ENCODE data around the gene GRAP.

The GRAP gene

DNA sequence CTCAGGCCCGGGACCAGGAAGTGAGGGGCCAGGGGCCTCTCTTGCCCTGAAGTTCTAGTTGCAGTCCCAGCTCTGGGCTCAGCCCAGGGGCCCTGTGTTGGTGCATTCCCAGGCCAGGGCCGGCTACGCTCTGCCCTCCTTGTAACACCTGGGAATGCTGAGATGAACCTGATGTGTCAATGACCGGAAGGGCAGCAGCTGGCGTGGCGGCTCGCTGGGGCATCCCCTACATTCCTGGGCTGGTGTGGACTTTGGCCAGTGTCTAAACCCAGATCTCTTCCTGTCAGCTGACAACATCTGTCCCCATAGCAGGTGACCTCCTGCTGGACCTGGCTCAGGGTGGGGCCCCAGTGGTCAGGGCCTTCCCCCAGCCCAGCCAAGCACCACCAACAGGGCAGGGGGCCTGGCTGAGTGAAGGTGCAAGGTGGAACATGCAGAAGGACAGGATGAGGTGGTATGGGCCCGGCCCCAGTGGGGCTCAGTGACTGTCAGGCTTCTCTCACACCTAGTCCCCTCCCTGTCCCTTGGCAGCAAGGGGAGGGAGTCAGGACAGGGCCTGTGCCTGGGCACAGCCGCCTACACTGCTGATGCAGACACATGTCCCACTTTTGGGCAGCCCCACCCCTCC, 58.1 kb downstream of the GRAP start:
- no peak overlapping the region for H2AFZ ChIP-seq (ENCODE audit: low read length)
- H3K4me3 ChIP-seq (ENCODE audit: low read depth, low read length, poor library complexity, severe bottlenecking): no peak overlapping the region
- no peak overlapping the region for H3K27ac ChIP-seq (ENCODE audit: low read depth, low read length, poor library complexity, severe bottlenecking)
- H4K20me1 ChIP-seq (ENCODE audit: insufficient read depth, low read length): no peaks in the 10 kb centered on the region
- no peaks in the 10 kb centered on the region for H3F3A ChIP-seq (ENCODE audit: insufficient read depth, low read length)
- no peaks in the 10 kb centered on the region for H3K27me3 ChIP-seq (ENCODE audit: insufficient read depth, low read length)
- no peaks in the 10 kb centered on the region for H3K9me2 ChIP-seq (ENCODE audit: low read depth, low read length)
- peaks cover 25% of the 10 kb centered on the region for H3K36me3 ChIP-seq (ENCODE audit: insufficient read depth, low read length)
- H3K4me1 ChIP-seq (ENCODE audit: insufficient read depth, low read length, severe bottlenecking): peaks cover 16% of the 10 kb centered on the region
- H3K9ac ChIP-seq (ENCODE audit: low read length): no peak overlapping the region
- H3K79me2 ChIP-seq (ENCODE audit: insufficient read depth, low read length): no peaks in the 10 kb centered on the region
- no peak for TF ChIP-seq EZH2 (IDR thresholded peaks at IDR 0.05; ENCODE audit: borderline replicate concordance, low read length)
- TF ChIP-seq, protein P1, sequence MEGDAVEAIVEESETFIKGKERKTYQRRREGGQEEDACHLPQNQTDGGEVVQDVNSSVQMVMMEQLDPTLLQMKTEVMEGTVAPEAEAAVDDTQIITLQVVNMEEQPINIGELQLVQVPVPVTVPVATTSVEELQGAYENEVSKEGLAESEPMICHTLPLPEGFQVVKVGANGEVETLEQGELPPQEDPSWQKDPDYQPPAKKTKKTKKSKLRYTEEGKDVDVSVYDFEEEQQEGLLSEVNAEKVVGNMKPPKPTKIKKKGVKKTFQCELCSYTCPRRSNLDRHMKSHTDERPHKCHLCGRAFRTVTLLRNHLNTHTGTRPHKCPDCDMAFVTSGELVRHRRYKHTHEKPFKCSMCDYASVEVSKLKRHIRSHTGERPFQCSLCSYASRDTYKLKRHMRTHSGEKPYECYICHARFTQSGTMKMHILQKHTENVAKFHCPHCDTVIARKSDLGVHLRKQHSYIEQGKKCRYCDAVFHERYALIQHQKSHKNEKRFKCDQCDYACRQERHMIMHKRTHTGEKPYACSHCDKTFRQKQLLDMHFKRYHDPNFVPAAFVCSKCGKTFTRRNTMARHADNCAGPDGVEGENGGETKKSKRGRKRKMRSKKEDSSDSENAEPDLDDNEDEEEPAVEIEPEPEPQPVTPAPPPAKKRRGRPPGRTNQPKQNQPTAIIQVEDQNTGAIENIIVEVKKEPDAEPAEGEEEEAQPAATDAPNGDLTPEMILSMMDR (IDR thresholded peaks at IDR 0.05; ENCODE audit: low read length): no peak
- H3K4me2 ChIP-seq (ENCODE audit: low read length): no peak overlapping the region
- H3K9me3 ChIP-seq (ENCODE audit: low read length): no peaks in the 10 kb centered on the region

DNA sequence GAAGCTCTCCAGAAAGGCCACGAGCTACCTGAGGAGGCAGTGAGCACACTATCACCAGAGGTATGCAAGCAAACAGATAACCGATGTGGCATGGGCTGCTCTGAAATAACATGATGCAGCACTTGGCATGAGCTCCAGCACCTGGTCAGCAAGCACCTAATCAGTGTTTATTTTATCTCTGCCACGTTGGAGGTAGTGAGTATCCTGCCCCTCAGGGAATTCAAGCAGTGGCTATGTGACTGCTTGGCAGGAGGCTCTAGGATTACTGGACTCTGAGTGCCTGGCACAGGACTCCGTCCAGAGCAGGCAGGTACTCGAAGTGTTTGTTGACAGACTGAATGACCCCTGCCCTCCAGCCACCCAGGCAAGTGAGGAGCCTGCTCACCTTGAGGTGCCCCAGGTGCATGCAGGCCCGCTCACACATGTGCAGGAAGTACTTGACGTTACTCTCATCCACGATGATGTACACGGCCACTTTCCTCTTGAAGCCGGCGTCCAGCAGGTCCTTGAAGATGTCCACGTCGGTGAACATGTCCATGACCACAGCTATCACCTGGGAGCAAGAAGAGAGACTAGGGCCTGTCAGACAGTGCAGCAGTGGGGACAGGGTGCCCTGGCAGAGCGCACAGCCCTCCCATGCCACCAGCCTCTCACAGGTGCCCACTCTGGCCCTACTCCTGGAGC, 58.8 kb downstream of the GRAP start:
- TF ChIP-seq, protein P1 (IDR thresholded peaks at IDR 0.05; ENCODE audit: low read length): no peak
- TF ChIP-seq EZH2 (IDR thresholded peaks at IDR 0.05; ENCODE audit: borderline replicate concordance, low read length): no peak
- Histone ChIP-seq H3K4me2 (ENCODE audit: low read length) (no peak overlapping the region), H3K9me3 (ENCODE audit: low read length) (no peaks in the 10 kb centered on the region), H3K9me2 (ENCODE audit: low read depth, low read length) (no peaks in the 10 kb centered on the region), H3K4me1 (ENCODE audit: insufficient read depth, low read length, severe bottlenecking) (peaks cover 9% of the 10 kb centered on the region), H3K27me3 (ENCODE audit: insufficient read depth, low read length) (no peaks in the 10 kb centered on the region), H3K9ac (ENCODE audit: low read length) (no peak overlapping the region), H4K20me1 (ENCODE audit: insufficient read depth, low read length) (no peaks in the 10 kb centered on the region), H3F3A (ENCODE audit: insufficient read depth, low read length) (no peaks in the 10 kb centered on the region), H3K79me2 (ENCODE audit: insufficient read depth, low read length) (no peaks in the 10 kb centered on the region), H2AFZ (ENCODE audit: low read length) (no peak overlapping the region), H3K4me3 (ENCODE audit: low read depth, low read length, poor library complexity, severe bottlenecking) (no peak overlapping the region), H3K36me3 (ENCODE audit: insufficient read depth, low read length) (peaks cover 25% of the 10 kb centered on the region), H3K27ac (ENCODE audit: low read depth, low read length, poor library complexity, severe bottlenecking) (no peak overlapping the region)

DNA sequence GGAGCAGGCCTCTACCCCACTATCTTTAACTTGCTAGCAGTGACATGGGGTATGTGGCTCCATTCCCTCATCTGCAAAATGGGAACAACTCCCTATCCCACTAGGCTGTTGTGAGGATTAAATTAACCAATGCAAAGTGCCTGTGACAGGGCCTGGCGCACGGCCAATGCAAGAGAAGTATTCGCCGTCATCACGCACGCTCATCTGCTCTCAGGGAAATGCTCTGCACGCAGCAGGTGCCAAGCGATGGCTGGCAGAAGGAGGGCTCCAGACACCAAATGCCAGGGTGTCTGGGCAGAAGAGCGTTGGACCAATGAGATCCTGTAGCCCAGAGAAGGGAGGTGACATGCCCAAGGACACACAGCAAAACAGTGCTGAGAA, 59.5 kb downstream of the GRAP start:
- Histone ChIP-seq H3K9ac (ENCODE audit: low read length) (no peak overlapping the region), H3K4me3 (ENCODE audit: low read depth, low read length, poor library complexity, severe bottlenecking) (no peak overlapping the region), H3K27ac (ENCODE audit: low read depth, low read length, poor library complexity, severe bottlenecking) (no peak overlapping the region), H3K4me1 (ENCODE audit: insufficient read depth, low read length, severe bottlenecking) (peaks cover 1% of the 10 kb centered on the region), H3F3A (ENCODE audit: insufficient read depth, low read length) (no peaks in the 10 kb centered on the region), H4K20me1 (ENCODE audit: insufficient read depth, low read length) (no peaks in the 10 kb centered on the region), H3K4me2 (ENCODE audit: low read length) (no peak overlapping the region), H3K79me2 (ENCODE audit: insufficient read depth, low read length) (no peaks in the 10 kb centered on the region), H3K36me3 (ENCODE audit: insufficient read depth, low read length) (peaks cover 27% of the 10 kb centered on the region), H3K9me3 (ENCODE audit: low read length) (no peaks in the 10 kb centered on the region), H2AFZ (ENCODE audit: low read length) (no peak overlapping the region), H3K9me2 (ENCODE audit: low read depth, low read length) (no peaks in the 10 kb centered on the region), H3K27me3 (ENCODE audit: insufficient read depth, low read length) (no peaks in the 10 kb centered on the region)
- TF ChIP-seq, protein P1 (IDR thresholded peaks at IDR 0.05; ENCODE audit: low read length): no peak
- no peak for TF ChIP-seq EZH2 (IDR thresholded peaks at IDR 0.05; ENCODE audit: borderline replicate concordance, low read length)

Data from OCI-LY1 (cell line).